Measurements from ENCODE around the gene CBFA2T2. TPM values are rescaled to one million over a fixed set of nuclear protein-coding genes. Genes with fewer than 3 reads are reported as not detected.

CBFA2T2 gene
- total and polyA plus RNA-seq, 2 of the 4 experiments (the other 2 are of a cell fraction): 3.8 to 6.2 TPM

GRCh38 chr20:33443006-33443511, 46.8 kb upstream of the CBFA2T2 start:
- Histone ChIP-seq H2BK15ac (ENCODE audit: low read depth, low read length) (no peak overlapping the region), H2AFZ (replicated peaks; ENCODE audit: low read length, poor library complexity) (peak overlapping the region; percentile 100), H3K9me1 (ENCODE audit: insufficient read depth, low read length) (peaks cover 6% of the 10 kb centered on the region; the same call in 1 of the 2 replicates), H3K18ac (ENCODE audit: low read depth, low read length) (no peak overlapping the region), H3K79me1 (ENCODE audit: low read depth in 1 of 2, low read length in 2 of 2) (peaks cover 4 to 22% of the 10 kb centered on the region in 2 experiments; a peak in 2 of 4 replicates), H2BK20ac (ENCODE audit: low read depth, low read length) (no peak overlapping the region), H3K36me3 (ENCODE audit: control insufficient read depth, insufficient read depth, low read length) (no peaks in the 10 kb centered on the region), H3K9ac (ENCODE audit: low read depth, low read length) (peak overlapping the region; percentile 31; the same call in 1 of the 2 replicates), H4K91ac (ENCODE audit: insufficient read depth, low read depth, low read length) (no peak overlapping the region), H3K4ac (ENCODE audit: low read depth, low read length) (no peak overlapping the region), H3K4me2 (ENCODE audit: low read depth, low read length) (peak overlapping the region; percentile 95), H3K9me3 (ENCODE audit: control insufficient read depth, insufficient read depth, low read length) (no peaks in the 10 kb centered on the region), H3K23ac (ENCODE audit: low read depth, low read length) (peak overlapping the region; percentile 72), H3K4me1 (ENCODE audit: control insufficient read depth, insufficient read depth, low read length) (peaks cover 4% of the 10 kb centered on the region; the same call in 1 of the 2 replicates), H3K27ac (ENCODE audit: insufficient read depth, low read length) (no peak overlapping the region; the same call in 1 of the 2 replicates), H2BK5ac (ENCODE audit: low read depth, low read length, poor library complexity, severe bottlenecking) (peak overlapping the region; percentile 50), H3K27me3 (ENCODE audit: control insufficient read depth, insufficient read depth, low read length) (no peaks in the 10 kb centered on the region), H4K8ac (ENCODE audit: low read depth in 2 of 2, low read length in 2 of 2) (peak overlapping the region in 1 of 2 experiments; percentile 73; a peak in 1 of 4 replicates), H2AK5ac (ENCODE audit: low read depth, low read length) (peak overlapping the region; percentile 78; the same call in 1 of the 2 replicates), H4K5ac (ENCODE audit: low read depth, low read length) (no peak overlapping the region; the same call in 1 of the 2 replicates), H3K4me3 (ENCODE audit: insufficient read depth, low read depth, low read length) (peak overlapping the region; percentile 93), H2BK120ac (ENCODE audit: low read depth, low read length) (no peak overlapping the region), H3K56ac (ENCODE audit: extremely low read depth, insufficient read depth, low read length) (no peak overlapping the region), H4K20me1 (ENCODE audit: insufficient read depth, low read length) (0 out of 2 replicates have a peak, but pooled peaks cover 3% of the 10 kb centered on the region), H3K14ac (replicated peaks; ENCODE audit: low read depth, low read length) (peak overlapping the region; percentile 44), H2AK9ac (replicated peaks; ENCODE audit: low read depth, low read length, poor library complexity) (peak overlapping the region; percentile 90)
- intact Hi-C loops (cut with micrococcal nuclease): no loop called here
- 5% methylated on average over 20 of the region's 45 CpGs; no CpG with 5 or more reads in 1 of the 2 experiments for WGBS, 2 experiments (ENCODE audit: extremely low coverage in 2 of 2, insufficient read length in 1 of 2)
- ChIA-PET CTCF (interaction anchor here (1.1 kb wide), 1 partner anchor 26 kb away, joined by 3 read pairs; no protein-coding TSS in a partner anchor), POLR2A (ENCODE audit: unreplicated experiment) (interaction anchor here (0.6 kb wide), 2 partner anchors 220 to 1563 kb away, joined by 3 read pairs; no protein-coding TSS in a partner anchor)
- in situ Hi-C loops (cut with MboI; ENCODE audit: low sequenced_read_pairs): no loop called here
- no peak for TF ChIP-seq SMC3 (IDR thresholded peaks at IDR 0.05; ENCODE audit: low read depth, low read length)
- BruUV-seq (replicated peaks): no TSS peak
- DNase-seq (no peak), ATAC-seq (ENCODE audit: low read depth) (peak; percentile 45)
- dilution Hi-C loops (cut with HindIII; ENCODE audit: low sequenced_read_pairs, unreplicated experiment): no loop called here

Measured in IMR-90 (cell line).